Karpas-422 (cell line): Measurements from ENCODE around the gene GAS2L2. TPM values are rescaled to one million over a fixed set of nuclear protein-coding genes. Genes with fewer than 3 reads are reported as not detected.

Experiments
- DNase-seq: peaks from one replicate; pipeline ENCODE4 v3.0.0-alpha.2; 2015
- H2AFZ ChIP-seq: fragments of 200-600 bp; sonication (generic); 2 replicates; pipeline ENCODE4 v1.6.1; 2014; ENCODE audit warnings: antibody characterized with exemption, low read length, mixed read lengths
- H3K27ac ChIP-seq: fragments of 200-600 bp; sonication (generic); 2 replicates; pipeline ENCODE4 v1.5.1; 2014; ENCODE audit warnings: mild to moderate bottlenecking, low read length, moderate library complexity
- H3K27me3 ChIP-seq: fragments of 200-600 bp; sonication (generic); 2 replicates; pipeline ENCODE4 v1.6.1; 2014; ENCODE audit warnings: low read length, mixed read lengths
- H3K36me3 ChIP-seq: fragments of 200-600 bp; sonication (generic); 2 replicates; pipeline ENCODE4 v1.6.1; 2014; ENCODE audit warnings: low read length, mixed read lengths; ENCODE audit not compliant: insufficient read depth
- H3K4me1 ChIP-seq: fragments of 200-600 bp; sonication (generic); 2 replicates; pipeline ENCODE4 v1.6.1; 2014; ENCODE audit warnings: mild to moderate bottlenecking, low read length, mixed read lengths
- H3K4me2 ChIP-seq: fragments of 200-600 bp; sonication (generic); 2 replicates; pipeline ENCODE4 v1.6.1; 2014; ENCODE audit warnings: low read length, low read depth, mild to moderate bottlenecking; ENCODE audit not compliant: poor library complexity, severe bottlenecking
- H3K4me3 ChIP-seq: fragments of 200-600 bp; sonication (generic); 2 replicates; pipeline ENCODE4 v1.5.1; 2014; ENCODE audit warnings: mild to moderate bottlenecking, antibody characterized with exemption, low read length, mixed read lengths
- H3K79me2 ChIP-seq: fragments of 200-600 bp; sonication (generic); 2 replicates; pipeline ENCODE4 v1.6.1; 2014; ENCODE audit warnings: mild to moderate bottlenecking, low read length, mixed read lengths
- H3K9ac ChIP-seq: fragments of 200-600 bp; sonication (generic); 2 replicates; pipeline ENCODE4 v1.6.0; 2014; ENCODE audit warnings: low read length
- H3K9me2 ChIP-seq: fragments of 200-600 bp; sonication (generic), shearing (Covaris generic); replicated peaks from 2 replicates; pipeline ENCODE4 v1.6.0; 2014; ENCODE audit warnings: mild to moderate bottlenecking, low read length, moderate library complexity; ENCODE audit not compliant: insufficient read depth
- H3K9me3 ChIP-seq: fragments of 300-700, 200-600 bp; sonication (generic); 2 replicates; pipeline ENCODE4 v1.6.1; 2014; ENCODE audit warnings: low read length, mixed read lengths
- H4K20me1 ChIP-seq: fragments of 200-600 bp; sonication (generic); 2 replicates; pipeline ENCODE4 v1.6.1; 2014; ENCODE audit warnings: mild to moderate bottlenecking, antibody characterized with exemption, low read length, low read depth; ENCODE audit not compliant: insufficient read depth
- total RNA-seq: library from RNA; depleted of rRNA; stranded (reverse); fragments of >200 nt; shearing (Covaris generic); gene quantifications from 2 replicates; pipeline ENCODE4 v1.2.3, GENCODE V29; 2014; ENCODE audit warnings: low replicate concordance; rRNA removed

GAS2L2 gene
- 0.07 TPM in 1 of 2 replicates, not detected in the other for total RNA-seq

- Histone ChIP-seq H3K4me3 (no peak within 1 kb of the TSS), H2AFZ (no peak within 1 kb of the TSS), H3K9ac (no peak within 1 kb of the TSS), H3K4me2 (no peak within 1 kb of the TSS), H3K27ac (no peak within 1 kb of the TSS), H3K4me1 (peaks cover 3% of the 10 kb centered on the region), H4K20me1 (no peaks in the 10 kb centered on the region), H3K9me2 (no peaks in the 10 kb centered on the region), H3K9me3 (no peaks in the 10 kb centered on the region), H3K36me3 (no peaks in the 10 kb centered on the region), H3K27me3 (no peaks in the 10 kb centered on the region), H3K79me2 (no peaks in the 10 kb centered on the region)
- DNase-seq = no peak
Observed at GRCh38 chr17:35752945-35753764, at the start of gene GAS2L2. TSS of gene GAS2L2 (minus strand) at chr17:35753239. CDS start at chr17:35752850, 389 bp downstream.

- Histone ChIP-seq H3K9me2 (no peaks in the 10 kb centered on the region), H3K4me1 (no peaks in the 10 kb centered on the region), H3K27me3 (no peaks in the 10 kb centered on the region), H3K4me3 (no peak overlapping the region), H3K9ac (no peak overlapping the region), H4K20me1 (no peaks in the 10 kb centered on the region), H3K79me2 (no peaks in the 10 kb centered on the region), H3K9me3 (no peaks in the 10 kb centered on the region), H2AFZ (no peak overlapping the region), H3K27ac (no peak overlapping the region), H3K36me3 (no peaks in the 10 kb centered on the region), H3K4me2 (no peak overlapping the region)
- DNase-seq = no peak
Observed at GRCh38 chr17:35801583-35802224, 48.7 kb upstream of the GAS2L2 start.

GRCh38 chr17:35799942-35800341, 46.9 kb upstream of the GAS2L2 start:
- Histone ChIP-seq H3K9me3 (no peaks in the 10 kb centered on the region), H3K4me2 (no peak overlapping the region), H3K27ac (no peak overlapping the region), H4K20me1 (no peaks in the 10 kb centered on the region), H2AFZ (no peak overlapping the region), H3K9ac (no peak overlapping the region), H3K36me3 (no peaks in the 10 kb centered on the region), H3K27me3 (no peaks in the 10 kb centered on the region), H3K4me3 (no peak overlapping the region), H3K9me2 (no peaks in the 10 kb centered on the region), H3K79me2 (no peaks in the 10 kb centered on the region), H3K4me1 (no peaks in the 10 kb centered on the region)
- DNase-seq = no peak

- Histone ChIP-seq H3K4me1 (no peaks in the 10 kb centered on the region), H3K79me2 (no peaks in the 10 kb centered on the region), H3K9me3 (no peaks in the 10 kb centered on the region), H3K27ac (no peak overlapping the region), H3K36me3 (no peaks in the 10 kb centered on the region), H3K4me3 (no peak overlapping the region), H3K9me2 (no peaks in the 10 kb centered on the region), H3K4me2 (no peak overlapping the region), H4K20me1 (no peaks in the 10 kb centered on the region), H3K9ac (no peak overlapping the region), H2AFZ (no peak overlapping the region), H3K27me3 (no peaks in the 10 kb centered on the region)
- DNase-seq = no peak
Observed at GRCh38 chr17:35797918-35798317, 44.9 kb upstream of the GAS2L2 start.

- H3K4me2 ChIP-seq = no peak overlapping the region
- no peaks in the 10 kb centered on the region for H3K9me2 ChIP-seq
- H2AFZ ChIP-seq = no peak overlapping the region
- H3K9ac ChIP-seq = no peak overlapping the region
- H3K4me1 ChIP-seq = no peaks in the 10 kb centered on the region
- H3K4me3 ChIP-seq = no peak overlapping the region
- no peaks in the 10 kb centered on the region for H3K27me3 ChIP-seq
- H3K79me2 ChIP-seq = no peaks in the 10 kb centered on the region
- no peak for DNase-seq
- H3K27ac ChIP-seq = no peak overlapping the region
- no peaks in the 10 kb centered on the region for H3K9me3 ChIP-seq
- H3K36me3 ChIP-seq = no peaks in the 10 kb centered on the region
- no peaks in the 10 kb centered on the region for H4K20me1 ChIP-seq
Observed at GRCh38 chr17:35797370-35797769, 44.3 kb upstream of the GAS2L2 start.

- H3K4me2 ChIP-seq = no peak overlapping the region
- no peaks in the 10 kb centered on the region for H3K9me3 ChIP-seq
- H3K4me1 ChIP-seq = no peaks in the 10 kb centered on the region
- H3K27ac ChIP-seq = no peak overlapping the region
- no peak overlapping the region for H3K9ac ChIP-seq
- H4K20me1 ChIP-seq = no peaks in the 10 kb centered on the region
- H3K79me2 ChIP-seq = no peaks in the 10 kb centered on the region
- no peaks in the 10 kb centered on the region for H3K36me3 ChIP-seq
- H3K27me3 ChIP-seq = no peaks in the 10 kb centered on the region
- no peak overlapping the region for H3K4me3 ChIP-seq
- H3K9me2 ChIP-seq = no peaks in the 10 kb centered on the region
- no peak for DNase-seq
- no peak overlapping the region for H2AFZ ChIP-seq
Observed at GRCh38 chr17:35796942-35797341, 43.9 kb upstream of the GAS2L2 start.

- Histone ChIP-seq H3K9me2 (no peaks in the 10 kb centered on the region), H3K9ac (no peak overlapping the region), H2AFZ (no peak overlapping the region), H3K4me2 (no peak overlapping the region), H3K27ac (no peak overlapping the region), H3K9me3 (no peaks in the 10 kb centered on the region), H3K36me3 (no peaks in the 10 kb centered on the region), H3K79me2 (no peaks in the 10 kb centered on the region), H3K4me3 (no peak overlapping the region), H3K4me1 (no peaks in the 10 kb centered on the region), H4K20me1 (no peaks in the 10 kb centered on the region), H3K27me3 (no peaks in the 10 kb centered on the region)
- DNase-seq = no peak
Observed at GRCh38 chr17:35795871-35796265, 42.8 kb upstream of the GAS2L2 start.

GRCh38 chr17:35795007-35795870, 42.2 kb upstream of the GAS2L2 start, which contains the start of gene MMP28:
TSS of gene MMP28 (minus strand) at chr17:35795641. CDS start at chr17:35795377, 264 bp downstream.
- Histone ChIP-seq H4K20me1 (no peaks in the 10 kb centered on the region), H3K9ac (no peak within 1 kb of the TSS), H3K36me3 (no peaks in the 10 kb centered on the region), H2AFZ (no peak within 1 kb of the TSS), H3K4me3 (no peak within 1 kb of the TSS), H3K4me2 (no peak within 1 kb of the TSS), H3K27me3 (no peaks in the 10 kb centered on the region), H3K27ac (no peak within 1 kb of the TSS), H3K9me2 (no peaks in the 10 kb centered on the region), H3K4me1 (no peaks in the 10 kb centered on the region), H3K9me3 (no peaks in the 10 kb centered on the region), H3K79me2 (no peaks in the 10 kb centered on the region)
- no peak for DNase-seq
